Liver (tissue), 9 donors: ENCODE measurements around the gene SCGN. TPM values are rescaled to one million over a fixed set of nuclear protein-coding genes. Genes with fewer than 3 reads are reported as not detected.

ENCODE experiments used
- DNase-seq: peaks from one replicate; pipeline ENCODE4 v3.0.0-alpha.2; 2017; ENCODE audit warnings: low spot score
- H3K27ac ChIP-seq, 2 donors: one replicate each; pipeline ENCODE4 v1.7.0; 2013; ENCODE audit warnings: inconsistent platforms in 2 of 2, low read length in 2 of 2, control low read depth in 1 of 2, low read depth in 1 of 2, mild to moderate bottlenecking in 1 of 2
- H3K27me3 ChIP-seq, 4 donors: one replicate each; pipeline versions ENCODE4 v1.6.1 to v1.7.0; 2013; ENCODE audit warnings: low read length in 3 of 4, inconsistent platforms in 1 of 4, mild to moderate bottlenecking in 1 of 4, moderate library complexity in 1 of 4; ENCODE audit not compliant: control insufficient read depth in 4 of 4, insufficient read depth in 4 of 4
- H3K36me3 ChIP-seq, 4 donors: one replicate each; pipeline versions ENCODE4 v1.6.1 to v1.7.0; 2013; ENCODE audit warnings: low read length in 3 of 4, mild to moderate bottlenecking in 3 of 4, low read depth in 1 of 4, moderate library complexity in 1 of 4; ENCODE audit not compliant: control insufficient read depth in 4 of 4, insufficient read depth in 3 of 4
- H3K4me1 ChIP-seq, 4 donors: one replicate each; pipeline versions ENCODE4 v1.6.1 to v1.7.0; 2013; ENCODE audit warnings: low read length in 3 of 4, mild to moderate bottlenecking in 3 of 4, moderate library complexity in 1 of 4; ENCODE audit not compliant: control insufficient read depth in 4 of 4, insufficient read depth in 4 of 4
- H3K4me3 ChIP-seq, 3 donors: one replicate each; pipeline versions ENCODE4 v1.6.1 to v1.7.0; 2013; ENCODE audit warnings: low read length in 3 of 3, control low read depth in 1 of 3, low read depth in 1 of 3, mild to moderate bottlenecking in 1 of 3
- H3K9ac ChIP-seq, 2 donors: one replicate each; pipeline ENCODE4 v1.7.0; 2013; ENCODE audit warnings: low read length in 2 of 2, mild to moderate bottlenecking in 2 of 2, moderate library complexity in 2 of 2, control low read depth in 1 of 2, low read depth in 1 of 2
- H3K9me3 ChIP-seq, 4 donors: one replicate each; pipeline versions ENCODE4 v1.6.1 to v1.7.0; 2013; ENCODE audit warnings: low read length in 3 of 4; ENCODE audit not compliant: control insufficient read depth in 4 of 4
- EGR1 ChIP-seq, 2 donors: IDR thresholded peaks; 2 replicates each; pipeline ENCODE4 v1.6.1; 2016 to 2018; ENCODE audit warnings: antibody characterized with exemption in 2 of 2, low read depth in 2 of 2
- FOXA1 ChIP-seq: IDR thresholded peaks from 2 replicates; pipeline ENCODE4 v1.6.1; 2016; ENCODE audit warnings: antibody characterized with exemption
- FOXA2 ChIP-seq: IDR thresholded peaks from 2 replicates; pipeline ENCODE4 v1.6.1; 2016; ENCODE audit warnings: antibody characterized with exemption
- GABPA ChIP-seq, 2 donors: IDR thresholded peaks in 1 of 2; conservative IDR thresholded peaks in 1 of 2; 2 replicates each; pipeline ENCODE4 v1.6.1; 2016; ENCODE audit warnings: antibody characterized with exemption in 2 of 2, mild to moderate bottlenecking in 1 of 2, moderate library complexity in 1 of 2
- HNF4A ChIP-seq, 2 donors: conservative IDR thresholded peaks; 2 replicates each; pipeline ENCODE4 v1.6.1; 2016; ENCODE audit warnings: antibody characterized with exemption in 2 of 2, mild to moderate bottlenecking in 2 of 2
- HNF4G ChIP-seq: IDR thresholded peaks from 2 replicates; pipeline ENCODE4 v1.6.1; 2016; ENCODE audit warnings: antibody characterized with exemption
- JUND ChIP-seq, 2 donors: IDR thresholded peaks; 2 replicates each; pipeline ENCODE4 v1.6.1; 2016; ENCODE audit warnings: antibody characterized with exemption in 2 of 2
- NR2F2 ChIP-seq: IDR thresholded peaks from 2 replicates; pipeline ENCODE4 v1.6.1; 2016; ENCODE audit warnings: antibody characterized with exemption
- RAD21 ChIP-seq, 2 donors: IDR thresholded peaks; 2 replicates each; pipeline ENCODE4 v1.6.1; 2016; ENCODE audit warnings: antibody characterized with exemption in 2 of 2, mild to moderate bottlenecking in 2 of 2
- RXRA ChIP-seq, 2 donors: IDR thresholded peaks; 2 replicates each; pipeline ENCODE4 v1.6.1; 2017 to 2018; ENCODE audit warnings: antibody characterized with exemption in 2 of 2, mild to moderate bottlenecking in 1 of 2
- SP1 ChIP-seq: IDR thresholded peaks from 2 replicates; pipeline ENCODE4 v1.6.1; 2018; ENCODE audit warnings: antibody characterized with exemption, mild to moderate bottlenecking
- TAF1 ChIP-seq: conservative IDR thresholded peaks from 2 replicates; pipeline ENCODE4 v1.6.1; 2016; ENCODE audit warnings: antibody characterized with exemption, mild to moderate bottlenecking
- YY1 ChIP-seq: IDR thresholded peaks from 2 replicates; pipeline ENCODE4 v1.6.1; 2016; ENCODE audit warnings: antibody characterized with exemption, mild to moderate bottlenecking
- WGBS: extraction: QIAGEN DNeasy Blood & Tissue Kit; methylation state at CpG from one replicate; pipeline ENCODE4 v1.1.7; 2013; 5-methylcytosine and 5-hydroxymethylcytosine counted together
- polyA plus RNA-seq, 2 donors: library from polyadenylated mRNA; stranded (reverse) in 1 of 2; unstranded in 1 of 2; fragments of 200-250 nt in 1 of 2; fragments of >200 nt in 1 of 2; fragmentation: Nextera tagmentation in 1 of 2; extraction: Ambion mirVana in 1 of 2; gene quantifications; one replicate each; pipeline versions ENCODE4 v1.2.1 to v1.2.3, GENCODE V29; 2013 to 2015
- total RNA-seq, 2 donors: library from RNA; depleted of rRNA; stranded (reverse); fragments of >200 nt; gene quantifications; one replicate each; pipeline ENCODE4 v1.2.3, GENCODE V29; 2014
- TF ChIP-seq, protein P1 (sequence below): IDR thresholded peaks from 2 replicates; pipeline ENCODE4 v1.6.1; 2016; ENCODE audit warnings: antibody characterized with exemption, mild to moderate bottlenecking
- TF ChIP-seq, protein P2 (sequence below): IDR thresholded peaks from 2 replicates; pipeline ENCODE4 v1.6.1; 2016; ENCODE audit warnings: antibody characterized with exemption
- TF ChIP-seq, protein P3 (sequence below): IDR thresholded peaks from 2 replicates; pipeline ENCODE4 v1.6.1; 2016; ENCODE audit warnings: antibody characterized with exemption
- TF ChIP-seq, protein P4 (sequence below): fragments of 150-350 bp; IDR thresholded peaks from 2 replicates; pipeline ENCODE4 v1.5.1; 2017; ENCODE audit warnings: improper control_type of control experiment, low read depth, low read length; ENCODE audit not compliant: missing input control
- TF ChIP-seq, protein P5 (sequence below): IDR thresholded peaks from 2 replicates; pipeline ENCODE4 v1.6.1; 2016; ENCODE audit warnings: antibody characterized with exemption
- donor health status: healthy.
- donor health status: healthy.
- donor health status: healthy.
- donor health status: healthy.
- donor health status: healthy.

SCGN gene
- total and polyA plus RNA-seq, 4 donors = 0.28 to 8.1 (median 2.8) TPM

DNA sequence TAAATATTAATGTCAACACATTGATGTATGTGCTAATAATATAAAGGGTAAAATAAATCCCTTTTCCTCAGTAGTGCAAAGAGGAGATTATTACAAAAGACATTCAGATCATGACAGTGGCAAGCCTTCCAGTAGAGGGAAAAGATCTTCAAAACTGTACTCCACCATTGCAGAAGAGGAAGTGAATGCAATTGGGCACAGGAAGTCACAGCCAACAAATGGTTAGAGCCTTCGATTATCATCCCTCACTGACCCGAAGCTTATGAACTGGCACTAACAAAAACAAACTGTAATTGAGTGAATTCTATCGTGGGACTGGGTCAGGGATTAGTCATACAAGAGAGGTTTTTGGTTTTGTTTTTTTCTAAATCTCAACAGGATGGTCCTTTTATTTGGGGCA, 39.3 kb upstream of the SCGN start:
- H3K9me3 ChIP-seq = no peaks in the 10 kb centered on the region
- 76% methylated on average over 3 of the region's 3 CpGs for WGBS
- TF ChIP-seq HNF4G (no peak), GABPA (IDR thresholded peaks at IDR 0.05 in 1 of 2, conservative IDR thresholded peaks at IDR 0.05 in 1 of 2) (no peak), SP1 (no peak), RXRA (IDR thresholded peaks at IDR 0.05) (no peak), YY1 (no peak), JUND (IDR thresholded peaks at IDR 0.05) (no peak), TAF1 (no peak), HNF4A (conservative IDR thresholded peaks at IDR 0.05) (no peak), RAD21 (IDR thresholded peaks at IDR 0.05) (no peak), FOXA2 (no peak), EGR1 (IDR thresholded peaks at IDR 0.05; ENCODE audit: low read depth in 2 of 2) (no peak), FOXA1 (no peak), NR2F2 (no peak)
- TF ChIP-seq, protein P1, sequence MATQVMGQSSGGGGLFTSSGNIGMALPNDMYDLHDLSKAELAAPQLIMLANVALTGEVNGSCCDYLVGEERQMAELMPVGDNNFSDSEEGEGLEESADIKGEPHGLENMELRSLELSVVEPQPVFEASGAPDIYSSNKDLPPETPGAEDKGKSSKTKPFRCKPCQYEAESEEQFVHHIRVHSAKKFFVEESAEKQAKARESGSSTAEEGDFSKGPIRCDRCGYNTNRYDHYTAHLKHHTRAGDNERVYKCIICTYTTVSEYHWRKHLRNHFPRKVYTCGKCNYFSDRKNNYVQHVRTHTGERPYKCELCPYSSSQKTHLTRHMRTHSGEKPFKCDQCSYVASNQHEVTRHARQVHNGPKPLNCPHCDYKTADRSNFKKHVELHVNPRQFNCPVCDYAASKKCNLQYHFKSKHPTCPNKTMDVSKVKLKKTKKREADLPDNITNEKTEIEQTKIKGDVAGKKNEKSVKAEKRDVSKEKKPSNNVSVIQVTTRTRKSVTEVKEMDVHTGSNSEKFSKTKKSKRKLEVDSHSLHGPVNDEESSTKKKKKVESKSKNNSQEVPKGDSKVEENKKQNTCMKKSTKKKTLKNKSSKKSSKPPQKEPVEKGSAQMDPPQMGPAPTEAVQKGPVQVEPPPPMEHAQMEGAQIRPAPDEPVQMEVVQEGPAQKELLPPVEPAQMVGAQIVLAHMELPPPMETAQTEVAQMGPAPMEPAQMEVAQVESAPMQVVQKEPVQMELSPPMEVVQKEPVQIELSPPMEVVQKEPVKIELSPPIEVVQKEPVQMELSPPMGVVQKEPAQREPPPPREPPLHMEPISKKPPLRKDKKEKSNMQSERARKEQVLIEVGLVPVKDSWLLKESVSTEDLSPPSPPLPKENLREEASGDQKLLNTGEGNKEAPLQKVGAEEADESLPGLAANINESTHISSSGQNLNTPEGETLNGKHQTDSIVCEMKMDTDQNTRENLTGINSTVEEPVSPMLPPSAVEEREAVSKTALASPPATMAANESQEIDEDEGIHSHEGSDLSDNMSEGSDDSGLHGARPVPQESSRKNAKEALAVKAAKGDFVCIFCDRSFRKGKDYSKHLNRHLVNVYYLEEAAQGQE = no peak
- TF ChIP-seq, protein P2, sequence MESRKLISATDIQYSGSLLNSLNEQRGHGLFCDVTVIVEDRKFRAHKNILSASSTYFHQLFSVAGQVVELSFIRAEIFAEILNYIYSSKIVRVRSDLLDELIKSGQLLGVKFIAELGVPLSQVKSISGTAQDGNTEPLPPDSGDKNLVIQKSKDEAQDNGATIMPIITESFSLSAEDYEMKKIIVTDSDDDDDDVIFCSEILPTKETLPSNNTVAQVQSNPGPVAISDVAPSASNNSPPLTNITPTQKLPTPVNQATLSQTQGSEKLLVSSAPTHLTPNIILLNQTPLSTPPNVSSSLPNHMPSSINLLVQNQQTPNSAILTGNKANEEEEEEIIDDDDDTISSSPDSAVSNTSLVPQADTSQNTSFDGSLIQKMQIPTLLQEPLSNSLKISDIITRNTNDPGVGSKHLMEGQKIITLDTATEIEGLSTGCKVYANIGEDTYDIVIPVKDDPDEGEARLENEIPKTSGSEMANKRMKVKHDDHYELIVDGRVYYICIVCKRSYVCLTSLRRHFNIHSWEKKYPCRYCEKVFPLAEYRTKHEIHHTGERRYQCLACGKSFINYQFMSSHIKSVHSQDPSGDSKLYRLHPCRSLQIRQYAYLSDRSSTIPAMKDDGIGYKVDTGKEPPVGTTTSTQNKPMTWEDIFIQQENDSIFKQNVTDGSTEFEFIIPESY = no peak
- TF ChIP-seq, protein P3, sequence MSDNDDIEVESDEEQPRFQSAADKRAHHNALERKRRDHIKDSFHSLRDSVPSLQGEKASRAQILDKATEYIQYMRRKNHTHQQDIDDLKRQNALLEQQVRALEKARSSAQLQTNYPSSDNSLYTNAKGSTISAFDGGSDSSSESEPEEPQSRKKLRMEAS = no peak
- TF ChIP-seq, protein P4, sequence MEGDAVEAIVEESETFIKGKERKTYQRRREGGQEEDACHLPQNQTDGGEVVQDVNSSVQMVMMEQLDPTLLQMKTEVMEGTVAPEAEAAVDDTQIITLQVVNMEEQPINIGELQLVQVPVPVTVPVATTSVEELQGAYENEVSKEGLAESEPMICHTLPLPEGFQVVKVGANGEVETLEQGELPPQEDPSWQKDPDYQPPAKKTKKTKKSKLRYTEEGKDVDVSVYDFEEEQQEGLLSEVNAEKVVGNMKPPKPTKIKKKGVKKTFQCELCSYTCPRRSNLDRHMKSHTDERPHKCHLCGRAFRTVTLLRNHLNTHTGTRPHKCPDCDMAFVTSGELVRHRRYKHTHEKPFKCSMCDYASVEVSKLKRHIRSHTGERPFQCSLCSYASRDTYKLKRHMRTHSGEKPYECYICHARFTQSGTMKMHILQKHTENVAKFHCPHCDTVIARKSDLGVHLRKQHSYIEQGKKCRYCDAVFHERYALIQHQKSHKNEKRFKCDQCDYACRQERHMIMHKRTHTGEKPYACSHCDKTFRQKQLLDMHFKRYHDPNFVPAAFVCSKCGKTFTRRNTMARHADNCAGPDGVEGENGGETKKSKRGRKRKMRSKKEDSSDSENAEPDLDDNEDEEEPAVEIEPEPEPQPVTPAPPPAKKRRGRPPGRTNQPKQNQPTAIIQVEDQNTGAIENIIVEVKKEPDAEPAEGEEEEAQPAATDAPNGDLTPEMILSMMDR = no peak
- TF ChIP-seq, protein P5, sequence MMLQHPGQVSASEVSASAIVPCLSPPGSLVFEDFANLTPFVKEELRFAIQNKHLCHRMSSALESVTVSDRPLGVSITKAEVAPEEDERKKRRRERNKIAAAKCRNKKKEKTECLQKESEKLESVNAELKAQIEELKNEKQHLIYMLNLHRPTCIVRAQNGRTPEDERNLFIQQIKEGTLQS = no peak
- H3K4me1 ChIP-seq = no peaks in the 10 kb centered on the region
- H3K4me3 ChIP-seq = no peak overlapping the region
- no peak overlapping the region for H3K9ac ChIP-seq
- H3K27me3 ChIP-seq = no peaks in the 10 kb centered on the region
- H3K36me3 ChIP-seq = no peaks in the 10 kb centered on the region
- no peak for DNase-seq
- no peak overlapping the region for H3K27ac ChIP-seq
